ENCODE data around the gene TRMT11. TPM values are rescaled to one million over a fixed set of nuclear protein-coding genes. Genes with fewer than 3 reads are reported as not detected.
"Not testable (repeated sequence)": the region's sequence is repeated elsewhere in the genome, so short reads cannot be mapped to it uniquely, and the experiment has no call there.

TRMT11 gene
- total and polyA plus RNA-seq, 7 donors = 11.0 to 27.8 (median 20.3) TPM

GRCh38 chr6:125950293-125950692, 36.0 kb upstream of the TRMT11 start:
- no peak for DNase-seq
- H3K4me3 ChIP-seq = no peak overlapping the region
- H3K27ac ChIP-seq = no peak overlapping the region
- TF ChIP-seq EP300 (IDR thresholded peaks at IDR 0.05) (no peak), CTCF (IDR thresholded peaks at IDR 0.05) (no peak), POLR2A (IDR thresholded peaks at IDR 0.05) (no peak), POLR2AphosphoS5 (IDR thresholded peaks at IDR 0.05) (no peak)
- peaks cover 0 to 14% (median 9%) of the 10 kb centered on the region in 4 donors for H3K4me1 ChIP-seq
- no peaks in the 10 kb centered on the region for H3K9me3 ChIP-seq
- no peaks in the 10 kb centered on the region for H3K36me3 ChIP-seq
- intact Hi-C loops (cut with DNase I) = no loop called here
- no peaks in the 10 kb centered on the region for H3K27me3 ChIP-seq
- WGBS, 2 donors = 87 to 89% methylated on average over 6 of the region's 6 CpGs

GRCh38 chr6:125950716-125951115, 35.6 kb upstream of the TRMT11 start:
- H3K9me3 ChIP-seq; intact Hi-C loops (cut with DNase I); DNase-seq; H3K27me3 ChIP-seq; H3K36me3 ChIP-seq; H3K4me3 ChIP-seq; H3K27ac ChIP-seq: not testable (repeated sequence)
- WGBS, 2 donors = 90 to 94% methylated on average over 6 of the region's 6 CpGs
- peaks cover 0 to 10% (median 8%) of the 10 kb centered on the region in 4 donors for H3K4me1 ChIP-seq

GRCh38 chr6:125951323-125951722, 35.0 kb upstream of the TRMT11 start:
- TF ChIP-seq POLR2A (IDR thresholded peaks at IDR 0.05) = no peak
- no peak for TF ChIP-seq POLR2AphosphoS5 (IDR thresholded peaks at IDR 0.05)
- TF ChIP-seq EP300 (IDR thresholded peaks at IDR 0.05) = no peak
- TF ChIP-seq CTCF (IDR thresholded peaks at IDR 0.05) = no peak
- WGBS, 2 donors = 91 to 96% methylated on average over 1 of the region's 1 CpG
- Histone ChIP-seq H3K27ac (no peak overlapping the region), H3K4me1 (peaks cover 0 to 8% (median 4%) of the 10 kb centered on the region in 4 donors), H3K27me3 (no peaks in the 10 kb centered on the region), H3K9me3 (no peaks in the 10 kb centered on the region), H3K4me3 (no peak overlapping the region), H3K36me3 (no peaks in the 10 kb centered on the region)
- DNase-seq = no peak
- intact Hi-C loops (cut with DNase I) = no loop called here

- intact Hi-C loops (cut with DNase I) = no loop called here
- Histone ChIP-seq H3K27ac (no peak overlapping the region), H3K27me3 (no peaks in the 10 kb centered on the region), H3K36me3 (no peaks in the 10 kb centered on the region), H3K4me1 (peaks cover 0 to 13% (median 5%) of the 10 kb centered on the region in 4 donors), H3K4me3 (no peak overlapping the region), H3K9me3 (no peaks in the 10 kb centered on the region)
- TF ChIP-seq POLR2AphosphoS5 (IDR thresholded peaks at IDR 0.05) = no peak
- no peak for TF ChIP-seq CTCF (IDR thresholded peaks at IDR 0.05)
- no peak for TF ChIP-seq EP300 (IDR thresholded peaks at IDR 0.05)
- TF ChIP-seq POLR2A (IDR thresholded peaks at IDR 0.05) = no peak
- WGBS, 2 donors = 92 to 93% methylated on average over 7 of the region's 7 CpGs
- no peak for DNase-seq
Measured at GRCh38 chr6:125952764-125953501, 33.4 kb upstream of the TRMT11 start.

- no peaks in the 10 kb centered on the region for H3K36me3 ChIP-seq
- H3K27ac ChIP-seq = no peak overlapping the region
- intact Hi-C loops (cut with DNase I) = no loop called here
- peaks cover 0 to 19% (median 11%) of the 10 kb centered on the region in 4 donors for H3K4me1 ChIP-seq
- no peaks in the 10 kb centered on the region for H3K9me3 ChIP-seq
- no peaks in the 10 kb centered on the region for H3K27me3 ChIP-seq
- 49 to 76% methylated on average over 11 of the region's 11 CpGs for WGBS, 2 donors
- DNase-seq = no peak
- TF ChIP-seq POLR2AphosphoS5 (IDR thresholded peaks at IDR 0.05) (no peak), CTCF (IDR thresholded peaks at IDR 0.05) (no peak), POLR2A (IDR thresholded peaks at IDR 0.05) (no peak), EP300 (IDR thresholded peaks at IDR 0.05) (no peak)
- H3K4me3 ChIP-seq = no peak overlapping the region
Measured at GRCh38 chr6:125953502-125953875, 32.9 kb upstream of the TRMT11 start.

Data from sigmoid colon (tissue), 7 donors.